Measurements from ENCODE around the gene F10.
"Not testable (repeated sequence)": the region's sequence is repeated elsewhere in the genome, so short reads cannot be mapped to it uniquely, and the experiment has no call there.

Gene F10

DNA sequence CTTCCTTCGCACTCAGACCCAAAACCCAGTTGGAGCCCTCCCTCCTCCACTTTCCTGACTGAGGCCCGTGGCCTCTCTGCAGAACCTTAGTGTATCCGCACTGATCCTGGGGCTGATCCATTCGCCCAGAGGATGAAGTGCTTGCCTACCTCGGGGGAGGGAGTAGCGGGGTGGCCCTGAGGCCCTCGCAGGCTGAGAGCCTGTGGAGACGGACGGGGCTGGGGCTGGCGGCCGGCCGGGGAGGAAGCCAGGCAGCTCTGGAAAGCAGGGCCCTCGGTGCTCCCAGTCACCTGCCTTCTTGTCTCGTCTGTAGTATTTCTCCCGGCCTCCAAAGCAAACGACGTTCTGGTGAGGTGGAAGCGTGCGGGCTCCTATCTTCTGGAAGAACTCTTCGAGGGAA is 37.1 kb downstream of the F10 start:
- Mint-ChIP-seq H3K36me3 (ENCODE audit: low read depth) (no peaks in the 10 kb centered on the region), H3K27ac (no peak overlapping the region), H3K4me3 (no peak overlapping the region), H3K9me3 (no peaks in the 10 kb centered on the region), H3K4me1 (peaks cover 11% of the 10 kb centered on the region), H3K27me3 (ENCODE audit: low read depth) (peaks cover 31% of the 10 kb centered on the region)
- TF ChIP-seq, protein P1, sequence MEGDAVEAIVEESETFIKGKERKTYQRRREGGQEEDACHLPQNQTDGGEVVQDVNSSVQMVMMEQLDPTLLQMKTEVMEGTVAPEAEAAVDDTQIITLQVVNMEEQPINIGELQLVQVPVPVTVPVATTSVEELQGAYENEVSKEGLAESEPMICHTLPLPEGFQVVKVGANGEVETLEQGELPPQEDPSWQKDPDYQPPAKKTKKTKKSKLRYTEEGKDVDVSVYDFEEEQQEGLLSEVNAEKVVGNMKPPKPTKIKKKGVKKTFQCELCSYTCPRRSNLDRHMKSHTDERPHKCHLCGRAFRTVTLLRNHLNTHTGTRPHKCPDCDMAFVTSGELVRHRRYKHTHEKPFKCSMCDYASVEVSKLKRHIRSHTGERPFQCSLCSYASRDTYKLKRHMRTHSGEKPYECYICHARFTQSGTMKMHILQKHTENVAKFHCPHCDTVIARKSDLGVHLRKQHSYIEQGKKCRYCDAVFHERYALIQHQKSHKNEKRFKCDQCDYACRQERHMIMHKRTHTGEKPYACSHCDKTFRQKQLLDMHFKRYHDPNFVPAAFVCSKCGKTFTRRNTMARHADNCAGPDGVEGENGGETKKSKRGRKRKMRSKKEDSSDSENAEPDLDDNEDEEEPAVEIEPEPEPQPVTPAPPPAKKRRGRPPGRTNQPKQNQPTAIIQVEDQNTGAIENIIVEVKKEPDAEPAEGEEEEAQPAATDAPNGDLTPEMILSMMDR (IDR thresholded peaks at IDR 0.05; ENCODE audit: unreplicated experiment in 3 of 3) = no peak

DNA sequence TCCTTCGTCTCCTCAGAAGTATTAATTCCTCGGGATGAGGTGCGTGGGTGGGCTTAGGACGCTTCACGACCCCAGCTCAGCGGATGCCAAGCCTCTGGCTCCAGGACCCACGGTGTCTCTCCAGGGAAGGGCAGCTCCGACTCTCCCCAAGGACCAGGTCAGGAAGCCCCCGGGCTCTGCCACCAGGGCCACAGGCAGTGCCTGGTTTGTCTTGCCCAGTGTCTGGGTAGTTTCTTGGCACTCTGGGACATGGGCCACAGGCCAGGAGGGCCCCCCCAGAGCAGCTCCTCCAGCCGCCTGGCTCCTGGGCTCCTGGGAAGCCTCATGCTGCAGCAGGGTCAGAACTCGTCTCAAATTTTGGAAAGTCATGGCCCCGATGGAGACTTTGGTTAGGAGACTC is 38.4 kb downstream of the F10 start:
- H3K27me3 Mint-ChIP-seq (ENCODE audit: low read depth) = peaks cover 31% of the 10 kb centered on the region
- no peaks in the 10 kb centered on the region for H3K9me3 Mint-ChIP-seq
- no peak overlapping the region for H3K27ac Mint-ChIP-seq

DNA sequence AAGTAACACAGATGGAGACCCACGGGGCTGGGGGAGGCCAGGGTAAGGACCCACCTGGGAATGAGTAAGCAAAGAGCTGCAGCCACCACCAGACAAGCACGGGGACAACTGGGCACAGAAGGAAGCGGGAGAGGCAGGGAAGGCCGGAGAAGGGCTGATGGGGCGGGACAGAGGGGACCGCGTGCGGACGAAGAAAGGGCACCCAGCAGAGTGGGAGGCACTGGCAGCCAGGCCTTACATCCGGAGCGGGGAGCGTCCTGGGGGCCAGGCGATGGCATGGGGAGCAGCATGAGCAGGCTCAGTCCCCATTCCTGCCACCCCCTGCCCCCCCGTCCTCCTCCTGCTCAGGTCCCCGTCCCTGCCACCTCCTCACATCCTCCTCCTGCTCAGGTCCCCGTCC is 38.8 kb downstream of the F10 start:
- TF ChIP-seq, protein P1 (IDR thresholded peaks at IDR 0.05; ENCODE audit: unreplicated experiment in 3 of 3) = no peak
- peaks cover 12% of the 10 kb centered on the region for H3K4me1 Mint-ChIP-seq
- peak overlapping the region in 1 of 3 experiments; percentile 19 for H3K4me3 Mint-ChIP-seq
- H3K27ac Mint-ChIP-seq = no peak overlapping the region
- H3K27me3 Mint-ChIP-seq (ENCODE audit: low read depth) = peaks cover 31% of the 10 kb centered on the region
- peaks cover 5% of the 10 kb centered on the region for H3K36me3 Mint-ChIP-seq (ENCODE audit: low read depth)
- H3K9me3 Mint-ChIP-seq = no peaks in the 10 kb centered on the region

More for the DNA sequence above, 38.4 kb downstream of the F10 start:
- Mint-ChIP-seq H3K4me1 (peaks cover 12% of the 10 kb centered on the region), H3K4me3 (no peak overlapping the region), H3K36me3 (ENCODE audit: low read depth) (peaks cover under 1% of the 10 kb centered on the region)
- TF ChIP-seq, protein P1 (IDR thresholded peaks at IDR 0.05; ENCODE audit: unreplicated experiment in 3 of 3) = no peak

DNA sequence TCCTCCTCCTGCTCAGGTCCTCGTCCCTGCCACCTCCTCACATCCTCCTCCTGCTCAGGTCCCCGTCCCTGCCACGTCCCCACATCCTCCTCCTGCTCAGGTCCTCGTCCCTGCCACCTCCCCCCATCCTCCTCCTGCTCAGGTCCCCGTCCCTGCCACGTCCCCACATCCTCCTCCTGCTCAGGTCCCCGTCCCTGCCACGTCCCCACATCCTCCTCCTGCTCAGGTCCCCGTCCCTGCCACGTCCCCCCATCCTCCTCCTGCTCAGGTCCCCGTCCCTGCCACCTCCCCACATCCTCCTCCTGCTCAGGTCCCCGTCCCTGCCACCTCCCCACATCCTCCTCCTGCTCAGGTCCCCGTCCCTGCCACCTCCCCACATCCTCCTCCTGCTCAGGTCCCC is 39.4 kb downstream of the F10 start:
- not testable (repeated sequence) for H3K9me3 Mint-ChIP-seq; H3K36me3 Mint-ChIP-seq (ENCODE audit: low read depth); H3K4me3 Mint-ChIP-seq; H3K27ac Mint-ChIP-seq
- H3K27me3 Mint-ChIP-seq (ENCODE audit: low read depth) = peaks cover 31% of the 10 kb centered on the region
- H3K4me1 Mint-ChIP-seq = peaks cover 12% of the 10 kb centered on the region

DNA sequence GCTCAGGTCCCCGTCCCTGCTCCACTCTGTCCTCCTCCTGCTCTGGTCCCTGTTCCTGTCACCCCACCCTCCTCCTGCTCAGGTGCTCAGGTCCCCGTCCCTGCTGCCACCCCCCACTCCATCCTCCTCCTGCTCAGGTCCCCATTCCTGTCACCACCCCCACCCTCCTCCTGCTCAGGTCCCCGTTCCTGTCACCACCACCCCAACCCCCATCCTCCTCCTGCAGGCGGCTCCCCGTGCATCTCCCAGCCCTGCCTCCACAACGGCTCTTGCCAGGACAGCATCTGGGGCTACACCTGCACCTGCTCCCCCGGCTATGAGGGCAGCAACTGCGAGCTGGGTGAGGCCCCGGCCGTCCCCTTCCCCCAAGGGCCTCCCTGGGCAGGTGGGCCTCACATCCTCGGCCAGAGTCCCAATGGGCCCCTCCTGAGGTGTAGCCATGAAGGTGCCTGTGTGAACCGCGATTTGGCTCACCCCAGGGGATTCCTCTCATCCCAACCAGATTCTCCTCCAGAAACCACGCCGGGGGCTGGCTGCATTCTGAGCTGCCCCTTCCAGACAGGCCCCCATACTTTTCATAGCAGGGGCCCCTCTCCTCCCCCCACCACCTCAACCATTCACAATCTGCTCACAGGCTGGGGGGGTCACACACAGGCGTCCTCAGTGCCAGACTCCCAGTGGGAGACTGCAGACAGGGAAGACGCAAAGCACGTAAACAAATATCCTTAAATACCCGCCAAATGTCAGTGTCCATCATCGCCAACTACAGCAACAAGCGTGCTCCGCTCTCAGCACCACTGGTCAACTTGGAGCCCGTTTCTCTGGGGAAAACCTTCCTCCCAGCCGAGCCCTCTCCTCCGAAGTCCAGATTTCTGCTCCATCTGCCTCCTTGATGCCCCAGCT is 40.4 kb downstream of the F10 start:
- peak overlapping the region in 2 of 3 experiments; percentile 61 to 79 for H3K27ac Mint-ChIP-seq
- H3K27me3 Mint-ChIP-seq (ENCODE audit: low read depth) = peaks cover 31% of the 10 kb centered on the region
- H3K9me3 Mint-ChIP-seq = peaks cover 3% of the 10 kb centered on the region
- TF ChIP-seq, protein P1 (IDR thresholded peaks at IDR 0.05; ENCODE audit: unreplicated experiment in 3 of 3) = no peak
- H3K4me1 Mint-ChIP-seq = peaks cover 12% of the 10 kb centered on the region
- H3K36me3 Mint-ChIP-seq (ENCODE audit: low read depth) = peaks cover 20% of the 10 kb centered on the region
- peak overlapping the region in 1 of 3 experiments; percentile 31 for H3K4me3 Mint-ChIP-seq

DNA sequence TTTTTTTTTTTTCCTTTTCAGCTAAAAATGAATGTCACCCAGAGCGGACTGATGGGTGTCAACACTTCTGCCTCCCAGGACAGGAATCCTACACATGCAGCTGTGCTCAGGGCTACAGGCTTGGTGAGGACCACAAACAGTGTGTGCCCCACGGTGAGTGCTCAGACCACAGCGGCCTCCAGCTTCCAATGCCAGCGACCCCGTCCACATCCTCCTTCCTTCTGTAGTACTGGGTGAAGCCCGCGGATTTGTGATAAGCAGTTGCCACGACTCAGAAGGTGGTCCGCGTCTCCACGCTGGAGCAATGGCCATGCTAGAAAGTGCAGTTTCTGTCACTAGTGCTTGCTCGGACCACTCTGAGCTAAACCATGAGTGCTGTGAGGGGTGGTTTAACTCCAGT is 41.9 kb downstream of the F10 start:
- H3K4me1 Mint-ChIP-seq = peaks cover 12% of the 10 kb centered on the region
- peak overlapping the region in 1 of 3 experiments; percentile 20 for H3K27ac Mint-ChIP-seq
- no peak overlapping the region for H3K4me3 Mint-ChIP-seq
- peaks cover 6% of the 10 kb centered on the region for H3K9me3 Mint-ChIP-seq
- TF ChIP-seq, protein P1 (IDR thresholded peaks at IDR 0.05; ENCODE audit: unreplicated experiment in 3 of 3) = no peak
- H3K27me3 Mint-ChIP-seq (ENCODE audit: low read depth) = peaks cover 28% of the 10 kb centered on the region
- peaks cover 33% of the 10 kb centered on the region for H3K36me3 Mint-ChIP-seq (ENCODE audit: low read depth)
